ENCODE results near the gene TMEM125.

TMEM125 gene

GRCh38 chr1:43273708-43274107 lies 3.9 kb downstream of the TMEM125 start:
- no peak overlapping the region for H3K4me3 ChIP-seq (replicated peaks; ENCODE audit: low read depth, low read length)
- DNase-seq (ENCODE audit: low read depth), result no peak
- TF ChIP-seq, protein P1, sequence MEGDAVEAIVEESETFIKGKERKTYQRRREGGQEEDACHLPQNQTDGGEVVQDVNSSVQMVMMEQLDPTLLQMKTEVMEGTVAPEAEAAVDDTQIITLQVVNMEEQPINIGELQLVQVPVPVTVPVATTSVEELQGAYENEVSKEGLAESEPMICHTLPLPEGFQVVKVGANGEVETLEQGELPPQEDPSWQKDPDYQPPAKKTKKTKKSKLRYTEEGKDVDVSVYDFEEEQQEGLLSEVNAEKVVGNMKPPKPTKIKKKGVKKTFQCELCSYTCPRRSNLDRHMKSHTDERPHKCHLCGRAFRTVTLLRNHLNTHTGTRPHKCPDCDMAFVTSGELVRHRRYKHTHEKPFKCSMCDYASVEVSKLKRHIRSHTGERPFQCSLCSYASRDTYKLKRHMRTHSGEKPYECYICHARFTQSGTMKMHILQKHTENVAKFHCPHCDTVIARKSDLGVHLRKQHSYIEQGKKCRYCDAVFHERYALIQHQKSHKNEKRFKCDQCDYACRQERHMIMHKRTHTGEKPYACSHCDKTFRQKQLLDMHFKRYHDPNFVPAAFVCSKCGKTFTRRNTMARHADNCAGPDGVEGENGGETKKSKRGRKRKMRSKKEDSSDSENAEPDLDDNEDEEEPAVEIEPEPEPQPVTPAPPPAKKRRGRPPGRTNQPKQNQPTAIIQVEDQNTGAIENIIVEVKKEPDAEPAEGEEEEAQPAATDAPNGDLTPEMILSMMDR (IDR thresholded peaks at IDR 0.05; ENCODE audit: low read length, missing control alignments), result no peak

GRCh38 chr1:43274125-43274803 lies 4.5 kb downstream of the TMEM125 start:
- no peak overlapping the region for H3K4me3 ChIP-seq (replicated peaks; ENCODE audit: low read depth, low read length)
- peak; percentile 81 for DNase-seq (ENCODE audit: low read depth)

DNA sequence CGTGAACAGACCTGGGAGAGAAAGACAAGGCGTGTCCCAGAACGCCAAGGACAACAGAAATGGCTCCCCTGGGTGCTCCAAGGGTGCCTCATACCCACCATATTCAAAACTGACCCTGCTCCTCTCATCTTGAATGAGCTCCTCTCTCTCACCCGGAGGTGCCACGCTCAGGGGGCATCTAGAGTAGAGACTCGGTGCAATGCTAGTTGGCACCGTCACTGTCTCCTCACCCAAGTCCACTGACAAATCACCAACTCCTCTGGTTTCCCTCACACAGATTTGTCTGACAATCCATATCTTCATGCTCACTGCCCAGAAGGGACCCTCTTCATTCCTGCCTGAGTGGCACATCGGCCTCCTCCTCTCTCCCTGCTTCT lies 5.0 kb downstream of the TMEM125 start:
- TF ChIP-seq, protein P1 (IDR thresholded peaks at IDR 0.05; ENCODE audit: low read length, missing control alignments), result no peak
- no peak overlapping the region for H3K4me3 ChIP-seq (replicated peaks; ENCODE audit: low read depth, low read length)
- no peak for DNase-seq (ENCODE audit: low read depth)

More at GRCh38 chr1:43274125-43274803, 4.5 kb downstream of the TMEM125 start:
- TF ChIP-seq, protein P1 (IDR thresholded peaks at IDR 0.05; ENCODE audit: low read length, missing control alignments), result no peak

GRCh38 chr1:43275826-43276620 lies 6.2 kb downstream of the TMEM125 start:
- H3K4me3 ChIP-seq (replicated peaks; ENCODE audit: low read depth, low read length), result no peak overlapping the region
- no peak for DNase-seq (ENCODE audit: low read depth)
- TF ChIP-seq, protein P1 (IDR thresholded peaks at IDR 0.05; ENCODE audit: low read length, missing control alignments), result no peak

GRCh38 chr1:43276673-43277072 lies 6.9 kb downstream of the TMEM125 start:
- H3K4me3 ChIP-seq (replicated peaks; ENCODE audit: low read depth, low read length), result no peak overlapping the region
- no peak for DNase-seq (ENCODE audit: low read depth)
- TF ChIP-seq, protein P1 (IDR thresholded peaks at IDR 0.05; ENCODE audit: low read length, missing control alignments), result no peak

- TF ChIP-seq, protein P1 (IDR thresholded peaks at IDR 0.05; ENCODE audit: low read length, missing control alignments), result no peak
- DNase-seq (ENCODE audit: low read depth), result no peak
- H3K4me3 ChIP-seq (replicated peaks; ENCODE audit: low read depth, low read length), result no peak overlapping the region
Observed at GRCh38 chr1:43277116-43277876, 7.5 kb downstream of the TMEM125 start.

Data from fibroblast of pulmonary artery (primary cell).